ENCODE data around the gene LILRB2. TPM values are rescaled to one million over a fixed set of nuclear protein-coding genes. Genes with fewer than 3 reads are reported as not detected.

The LILRB2 gene
- total RNA-seq = not detected in 2 replicates

GRCh38 chr19:54281007-54281728, at the start of gene LILRB2:
Gene LILRB2 (minus strand): TSS chr19:54281110. CDS start chr19:54280496, 614 bp downstream.

DNA sequence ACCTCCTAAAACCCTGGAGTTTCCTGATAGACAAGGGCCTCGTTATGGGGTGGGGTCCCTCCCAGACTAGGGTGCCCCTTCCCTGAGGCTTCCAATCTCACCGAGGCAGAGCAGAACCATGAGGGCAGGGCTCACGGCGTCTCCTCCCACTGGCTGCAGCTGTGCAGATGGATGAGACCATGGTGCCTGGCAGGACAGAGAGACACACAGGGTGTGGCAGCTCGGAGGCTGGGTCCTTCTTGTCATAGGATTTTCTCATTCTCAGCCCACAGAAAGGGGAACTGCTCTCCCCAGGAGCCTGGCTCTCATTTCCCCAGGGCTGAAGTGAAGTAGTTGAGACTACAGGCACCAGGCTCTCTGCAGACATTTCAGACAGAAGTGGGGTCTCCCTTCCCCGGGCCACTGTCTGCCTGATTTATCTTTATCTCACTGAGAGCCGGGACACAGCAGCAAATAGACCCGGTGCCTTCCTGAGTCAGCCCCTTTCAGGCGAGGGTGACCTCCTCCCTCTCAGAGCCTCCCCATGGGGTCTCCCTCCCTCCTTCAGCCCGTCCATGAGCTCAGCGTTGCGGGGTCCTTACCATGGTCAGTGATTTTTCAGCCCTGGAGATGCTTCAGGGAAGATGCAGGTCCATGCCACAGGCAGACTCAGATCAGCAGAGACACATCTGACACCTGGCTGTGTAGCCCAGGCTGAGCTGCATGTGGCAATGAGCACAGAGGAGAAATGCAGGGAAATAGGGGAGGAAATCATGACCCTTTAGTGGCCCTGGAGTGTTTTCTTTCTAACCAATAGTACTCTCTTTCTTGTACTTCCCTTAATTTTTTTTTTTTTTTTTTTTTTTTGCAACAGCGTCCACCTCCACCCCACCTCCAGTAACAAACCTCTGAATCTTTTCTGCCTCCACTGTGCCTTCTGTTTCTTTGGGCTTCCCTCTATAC, 31.8 kb upstream of the LILRB2 start, which contains the start of gene LILRA5:
LILRA5 (minus strand) TSS at position 731 of the 942 bp plus-strand sequence; CDS start at position 584, 147 bp downstream.

GRCh38 chr19:54257116-54257480, 23.8 kb downstream of the LILRB2 start, which contains the start of gene LILRB5:
Gene LILRB5 (minus strand): TSS chr19:54257273. CDS start chr19:54257193, 80 bp downstream.

GRCh38 chr19:54242646-54243045, 38.3 kb downstream of the LILRB2 start, which contains the start of gene LILRA6:
Gene LILRA6 (minus strand): TSS chr19:54242790.

Other genes with a start within 250 kb of the LILRB2 start
- gene VSTM1, start 217.2 kb downstream of the LILRB2 start, total RNA-seq = not detected in 2 replicates
- gene TARM1, start 199.7 kb downstream of the LILRB2 start, total RNA-seq = not detected in 2 replicates
- gene OSCAR, start 180.3 kb downstream of the LILRB2 start, total RNA-seq = 1.0 TPM in 1 of 2 replicates, not detected in the other
- gene NDUFA3, start 178.3 kb downstream of the LILRB2 start, total RNA-seq = 47.6 and 138 TPM in 2 replicates
- 21.6 and 33.9 TPM in 2 replicates for gene TFPT, start 165.5 kb downstream of the LILRB2 start, total RNA-seq
- gene PRPF31, start 165.4 kb downstream of the LILRB2 start, total RNA-seq = 72.5 and 75.6 TPM in 2 replicates
- gene CNOT3, start 143.3 kb downstream of the LILRB2 start, total RNA-seq = 15.9 and 29.4 TPM in 2 replicates
- gene LENG1, start 121.4 kb downstream of the LILRB2 start, total RNA-seq = 7.8 and 8.5 TPM in 2 replicates
- gene TMC4, start 108.0 kb downstream of the LILRB2 start, total RNA-seq = 3.9 TPM in 1 of 2 replicates, not detected in the other
- gene MBOAT7, start 91.5 kb downstream of the LILRB2 start, total RNA-seq = 139 and 146 TPM in 2 replicates
- gene TSEN34, start 89.8 kb downstream of the LILRB2 start, total RNA-seq = 112 and 138 TPM in 2 replicates
- 2,860 and 3,258 TPM in 2 replicates for gene RPS9, start 80.3 kb downstream of the LILRB2 start, total RNA-seq
- gene LILRB3, start 58.1 kb downstream of the LILRB2 start, total RNA-seq = not detected in 2 replicates
- not detected in 2 replicates for gene LILRA6, start 38.3 kb downstream of the LILRB2 start, total RNA-seq
- gene LILRB5, start 23.8 kb downstream of the LILRB2 start, total RNA-seq = not detected in 2 replicates
- gene LILRA5, start 32.1 kb upstream of the LILRB2 start, total RNA-seq = not detected in 2 replicates
- not detected in 2 replicates for gene LILRA4, start 58.1 kb upstream of the LILRB2 start, total RNA-seq
- gene LAIR1, start 83.8 kb upstream of the LILRB2 start, total RNA-seq = 0.08 TPM in 1 of 2 replicates, not detected in the other
- not detected in 2 replicates for gene TTYH1, start 134.4 kb upstream of the LILRB2 start, total RNA-seq
- gene LENG8, start 168.1 kb upstream of the LILRB2 start, total RNA-seq = 15.6 and 43.0 TPM in 2 replicates
- 6.3 TPM in 2 replicates for gene LENG9, start 182.7 kb upstream of the LILRB2 start, total RNA-seq
- 56.0 and 60.0 TPM in 2 replicates for gene CDC42EP5, start 192.2 kb upstream of the LILRB2 start, total RNA-seq
- not detected in 2 replicates for gene LAIR2, start 221.7 kb upstream of the LILRB2 start, total RNA-seq

Measured in epithelial cell of alveolus of lung (primary cell).